Stomach (tissue), 19 donors: ENCODE results near the gene TBC1D13. TPM values are rescaled to one million over a fixed set of nuclear protein-coding genes. Genes with fewer than 3 reads are reported as not detected.

Experiments used
- DNase-seq, 2 donors: peaks; one replicate each; pipeline versions ENCODE4 v3.0.0 to v3.0.0-alpha.2; 2013 to 2019
- H3K27ac ChIP-seq, 5 donors: fragments of 200-600 bp in 4 of 5; sonication (generic) in 4 of 5; one replicate each; pipeline ENCODE4 v1.5.1; 2013 to 2019; ENCODE audit warnings: mild to moderate bottlenecking in 1 of 5, moderate library complexity in 1 of 5
- H3K27me3 ChIP-seq, 3 donors: fragments of 200-600 bp; sonication (generic); one replicate each; pipeline ENCODE4 v1.5.1; 2017 to 2019; ENCODE audit warnings: mixed run types in 1 of 3
- H3K36me3 ChIP-seq, 4 donors: fragments of 200-600 bp; sonication (generic); 1 replicate in 3 of 4; 2 replicates in 1 of 4; pipeline ENCODE4 v1.5.1; 2016 to 2019
- H3K4me1 ChIP-seq, 4 donors: fragments of 200-600 bp; sonication (generic); one replicate each; pipeline ENCODE4 v1.5.1; 2016 to 2019
- H3K4me3 ChIP-seq, 4 donors: fragments of 200-600 bp; sonication (generic) in 3 of 4; one replicate each; pipeline ENCODE4 v1.5.1; 2016 to 2019; ENCODE audit warnings: mild to moderate bottlenecking in 1 of 4
- H3K9me3 ChIP-seq, 4 donors: fragments of 200-600 bp; sonication (generic); one replicate each; pipeline ENCODE4 v1.5.1; 2016 to 2019
- CTCF ChIP-seq, 7 experiments: fragments of 450-650 bp in 4 of 7; fragments of 200-600 bp in 3 of 7; sonication (generic) in 3 of 7; IDR thresholded peaks; one replicate each; pipeline ENCODE4 v1.5.1; 2016 to 2019; ENCODE audit warnings: antibody characterized with exemption in 7 of 7, control low read depth in 2 of 7, mild to moderate bottlenecking in 1 of 7
- EP300 ChIP-seq: sonication (generic); formaldehyde crosslinking; IDR thresholded peaks from one replicate; pipeline ENCODE4 v1.6.1; 2017; ENCODE audit warnings: antibody characterized with exemption
- POLR2A ChIP-seq, 4 donors: fragments of 450-650 bp; IDR thresholded peaks; one replicate each; pipeline ENCODE4 v1.6.1; 2016; ENCODE audit warnings: antibody characterized with exemption in 4 of 4, control low read depth in 2 of 4, mild to moderate bottlenecking in 1 of 4, moderate library complexity in 1 of 4
- POLR2AphosphoS5 ChIP-seq, 3 donors: sonication (generic); formaldehyde crosslinking; IDR thresholded peaks; one replicate each; pipeline ENCODE4 v1.6.1; 2016; ENCODE audit warnings: antibody characterized with exemption in 3 of 3
- WGBS, 5 donors: extraction: QIAGEN DNeasy Blood & Tissue Kit in 3 of 5; methylation state at CpG; one replicate each; pipeline versions ENCODE4 v1.1.5 to v1.1.7; 2013 to 2018; 5-methylcytosine and 5-hydroxymethylcytosine counted together
- intact Hi-C: fragments of 100-400 bp; cut with DNase I; formaldehyde crosslinking; loops from one replicate; pipeline ENCODE4 v1.15.1; 2023; ENCODE audit warnings: low total_unique reads
- long read RNA-seq, 10 donors: transcript quantifications; one replicate each; lab custom pipeline, GENCODE V29; 2026
- polyA plus RNA-seq, 3 donors: library from polyadenylated mRNA; stranded (reverse); fragments of 200-250 nt; gene quantifications; one replicate each; pipeline ENCODE4 v1.2.3, GENCODE V29; 2013
- total RNA-seq, 5 donors: library from RNA; depleted of rRNA; stranded (reverse); fragments of >200 nt; gene quantifications; one replicate each; pipeline versions ENCODE4 v1.1.0 to v1.2.3, GENCODE V29; 2014 to 2016
- donor health status: healthy with polysubstance abuse.
- donor health status: Bipolar disorder and iron deficiency.
- donor health status: healthy.

TBC1D13 gene
- total RNA-seq (10 to 100 TPM in 3 of 5 donors, 1 to 10 TPM in 2; 5.8 to 50.6 (median 11.4) TPM), polyA plus RNA-seq (10 to 100 TPM; 11.3 to 13.9 (median 11.6) TPM)
- long read RNA-seq, donor 1, partial matches to known transcripts, result 0 of 2 reads
- long read RNA-seq, donor 1, other reads (novel, unspliced or antisense), result 0 of 2 reads
- long read RNA-seq, donor 2, partial matches to known transcripts, result 0 of 1 reads
- long read RNA-seq, donor 2, other reads (novel, unspliced or antisense), result 0 of 1 reads
- long read RNA-seq, donor 3, partial matches to known transcripts, result 0 of 1 reads
- long read RNA-seq, donor 3, other reads (novel, unspliced or antisense), result 0 of 1 reads
- long read RNA-seq, donor 4, result 0 reads
- long read RNA-seq, donor 5, result 0 reads
- long read RNA-seq, donor 6, transcript TBC1D13-202 (12 exons, 3,906 nt), result major isoform, 10 of 50 reads
- long read RNA-seq, donor 6, partial matches to known transcripts, result 20 of 50 reads
- long read RNA-seq, donor 6, other reads (novel, unspliced or antisense), result 20 of 50 reads
- long read RNA-seq, donor 7, partial matches to known transcripts, result 15 of 17 reads
- long read RNA-seq, donor 7, other reads (novel, unspliced or antisense), result 0 of 17 reads
- long read RNA-seq, donor 8, partial matches to known transcripts, result 0 of 3 reads
- long read RNA-seq, donor 8, other reads (novel, unspliced or antisense), result 0 of 3 reads
- long read RNA-seq, donor 9, partial matches to known transcripts, result 5 of 8 reads
- long read RNA-seq, donor 9, other reads (novel, unspliced or antisense), result 0 of 8 reads
- long read RNA-seq, donor 10, result 0 reads

- Histone ChIP-seq H3K4me1 (peaks cover 9 to 26% (median 24%) of the 10 kb centered on the region in 4 donors), H3K27ac (peak within 1 kb of the TSS; percentile 78 to 91 (median 88)), H3K27me3 (no peaks in the 10 kb centered on the region), H3K9me3 (no peaks in the 10 kb centered on the region), H3K4me3 (peak within 1 kb of the TSS; percentile 93 to 99 (median 98)), H3K36me3 (peaks cover 11 to 31% (median 25%) of the 10 kb centered on the region in 4 donors)
- intact Hi-C loops, result no loop called here
- WGBS, 5 donors, result 7 to 16% (median 8%) methylated on average over 28 to 64 of the region's 64 CpGs
- DNase-seq, result peak; percentile 93 to 96
- TF ChIP-seq CTCF (IDR thresholded peaks at IDR 0.05) (peak in 1 of 7 experiments; percentile 5), POLR2A (IDR thresholded peaks at IDR 0.05) (no peak), EP300 (no peak), POLR2AphosphoS5 (IDR thresholded peaks at IDR 0.05) (peak; percentile 75 to 91 (median 85))
These were observed at the start of gene TBC1D13 for GRCh38 chr9:128786681-128787601. TBC1D13 (plus strand) TSS chr9:128787253; CDS start chr9:128787354, 101 bp downstream.

GRCh38 chr9:128742401-128742800 is 44.7 kb upstream of the TBC1D13 start:
- Histone ChIP-seq H3K4me3 (no peak overlapping the region), H3K4me1 (no peaks in the 10 kb centered on the region), H3K27ac (no peak overlapping the region), H3K36me3 (peaks cover 24 to 70% (median 68%) of the 10 kb centered on the region in 4 donors), H3K9me3 (no peaks in the 10 kb centered on the region), H3K27me3 (no peaks in the 10 kb centered on the region)
- no peak for DNase-seq
- intact Hi-C loops, result no loop called here
- WGBS, 5 donors, result 80 to 86% (median 82%) methylated on average over 19 to 20 of the region's 20 CpGs
- TF ChIP-seq CTCF (IDR thresholded peaks at IDR 0.05) (no peak), POLR2A (IDR thresholded peaks at IDR 0.05) (no peak), POLR2AphosphoS5 (IDR thresholded peaks at IDR 0.05) (no peak), EP300 (no peak)

GRCh38 chr9:128743421-128743820 is 43.6 kb upstream of the TBC1D13 start:
- DNase-seq, result no peak
- Histone ChIP-seq H3K4me3 (no peak overlapping the region), H3K27me3 (no peaks in the 10 kb centered on the region), H3K4me1 (no peaks in the 10 kb centered on the region), H3K27ac (no peak overlapping the region), H3K36me3 (peaks cover 30 to 73% (median 72%) of the 10 kb centered on the region in 4 donors), H3K9me3 (no peaks in the 10 kb centered on the region)
- no peak for TF ChIP-seq POLR2A (IDR thresholded peaks at IDR 0.05)
- no peak for TF ChIP-seq POLR2AphosphoS5 (IDR thresholded peaks at IDR 0.05)
- TF ChIP-seq EP300, result no peak
- TF ChIP-seq CTCF (IDR thresholded peaks at IDR 0.05), result no peak
- intact Hi-C loops, result no loop called here
- WGBS, 5 donors, result 92 to 100% (median 96%) methylated on average over 1 of the region's 1 CpG
